AG10803 (cell line): Measurements from ENCODE around the gene COL20A1.
"Not testable (repeated sequence)": the region's sequence is repeated elsewhere in the genome, so short reads cannot be mapped to it uniquely, and the experiment has no call there.

ENCODE experiments used
- DNase-seq: peaks from one replicate; pipeline ENCODE4 v3.0.0; 2010; ENCODE audit warnings: low read depth
- H3K4me3 ChIP-seq: 2 replicates; pipeline ENCODE4 v1.5.1; 2011; ENCODE audit warnings: mild to moderate bottlenecking, low read length, control low read depth
- CTCF ChIP-seq: conservative IDR thresholded peaks from 2 replicates; pipeline ENCODE4 v1.5.1; 2011; ENCODE audit warnings: mild to moderate bottlenecking, low read length, control low read depth, inconsistent platforms

Gene COL20A1

GRCh38 chr20:63249891-63250290 lies 43.1 kb upstream of the COL20A1 start:
- TF ChIP-seq CTCF, result no peak
- no peak overlapping the region for H3K4me3 ChIP-seq
- DNase-seq, result no peak

- H3K4me3 ChIP-seq, DNase-seq: not testable (repeated sequence)
- TF ChIP-seq CTCF, result peak; percentile 23
Observed at GRCh38 chr20:63251350-63251749, 41.6 kb upstream of the COL20A1 start.

GRCh38 chr20:63252284-63252711 lies 40.7 kb upstream of the COL20A1 start:
- TF ChIP-seq CTCF, result no peak
- no peak for DNase-seq
- no peak overlapping the region for H3K4me3 ChIP-seq

GRCh38 chr20:63253065-63253437 lies 39.9 kb upstream of the COL20A1 start:
- DNase-seq, result no peak
- no peak overlapping the region for H3K4me3 ChIP-seq
- no peak for TF ChIP-seq CTCF

GRCh38 chr20:63253438-63254231 lies 39.4 kb upstream of the COL20A1 start:
- no peak for TF ChIP-seq CTCF
- no peak for DNase-seq
- H3K4me3 ChIP-seq, result no peak overlapping the region; the same call in 1 of the 2 replicates

GRCh38 chr20:63254232-63254605 lies 38.8 kb upstream of the COL20A1 start, which contains the start of gene NKAIN4:
Gene NKAIN4 (minus strand): TSS chr20:63254463. CDS start chr20:63254450, 13 bp downstream.
- H3K4me3 ChIP-seq, result no peak within 1 kb of the TSS; the same call in 1 of the 2 replicates
- DNase-seq, result no peak
- TF ChIP-seq CTCF, result no peak
